Umbilical cord (tissue), 2 donors: ENCODE measurements around the gene RTF2. TPM values are rescaled to one million over a fixed set of nuclear protein-coding genes. Genes with fewer than 3 reads are reported as not detected.

Source experiments
- DNase-seq: peaks from one replicate; pipeline ENCODE4 v3.0.0-alpha.2; 2015; ENCODE audit warnings: low spot score
- total RNA-seq: library from RNA; depleted of rRNA; stranded (reverse); fragments of >200 nt; gene quantifications from one replicate; pipeline ENCODE4 v1.2.3, GENCODE V29; 2014; ENCODE audit warnings: low replicate concordance; ENCODE audit not compliant: insufficient read depth

The RTF2 gene
- total RNA-seq, result 67.7 TPM

- peak; percentile 97 for DNase-seq
These were observed at the start of gene RTF2 for GRCh38 chr20:56468316-56469076. TSS of gene RTF2 (plus strand) at chr20:56468627. CDS start at chr20:56468698, 71 bp downstream.

- no peak for DNase-seq
These were observed 48.4 kb upstream of the RTF2 start for GRCh38 chr20:56420028-56420427.

- no peak for DNase-seq
These were observed 47.3 kb upstream of the RTF2 start for GRCh38 chr20:56420940-56421688.

- DNase-seq, result peak; percentile 36
These were observed 46.2 kb upstream of the RTF2 start for GRCh38 chr20:56422076-56422823.

- no peak for DNase-seq
These were observed 45.6 kb upstream of the RTF2 start for GRCh38 chr20:56422824-56423189.

GRCh38 chr20:56423211-56423610, 45.2 kb upstream of the RTF2 start:
- no peak for DNase-seq

- DNase-seq, result no peak
These were observed 44.5 kb upstream of the RTF2 start for GRCh38 chr20:56423886-56424285.

- no peak for DNase-seq
These were observed 43.5 kb upstream of the RTF2 start for GRCh38 chr20:56424931-56425330.

GRCh38 chr20:56426026-56426425, 42.4 kb upstream of the RTF2 start:
- DNase-seq, result no peak

- no peak for DNase-seq
These were observed 41.5 kb upstream of the RTF2 start for GRCh38 chr20:56426926-56427325.

GRCh38 chr20:56427797-56428196, 40.6 kb upstream of the RTF2 start:
- DNase-seq, result no peak

- peak; percentile 89 for DNase-seq
These were observed 40.0 kb upstream of the RTF2 start for GRCh38 chr20:56428410-56428809.

GRCh38 chr20:56428881-56429280, 39.5 kb upstream of the RTF2 start:
- DNase-seq, result no peak

GRCh38 chr20:56429502-56429901, 38.9 kb upstream of the RTF2 start:
- DNase-seq, result no peak

GRCh38 chr20:56429941-56430340, 38.5 kb upstream of the RTF2 start:
- no peak for DNase-seq

GRCh38 chr20:56430461-56430860, 38.0 kb upstream of the RTF2 start:
- no peak for DNase-seq

- DNase-seq, result no peak
These were observed 37.5 kb upstream of the RTF2 start for GRCh38 chr20:56430957-56431356.

- DNase-seq, result no peak
These were observed 37.0 kb upstream of the RTF2 start for GRCh38 chr20:56431471-56431870.

- no peak for DNase-seq
These were observed 35.1 kb upstream of the RTF2 start for GRCh38 chr20:56433221-56433879.

GRCh38 chr20:56433880-56434255, 34.6 kb upstream of the RTF2 start:
- DNase-seq, result peak; percentile 55

- DNase-seq, result no peak
These were observed 31.0 kb upstream of the RTF2 start for GRCh38 chr20:56437196-56437960.
